ENCODE data around the gene GNPNAT1. TPM values are rescaled to one million over a fixed set of nuclear protein-coding genes. Genes with fewer than 3 reads are reported as not detected.
A peak's percentile ranks its signal among the peaks of the same experiment; 100 is the strongest.

The GNPNAT1 gene
- polyA plus RNA-seq, 2 of the 4 experiments (the other 2 are of a cell fraction), result 48.6 to 74.3 TPM

GRCh38 chr14:52783206-52783605 is 8.2 kb downstream of the GNPNAT1 start:
- FAIRE-seq (peak; percentile 36), ATAC-seq (no peak), DNase-seq (ENCODE audit: low read depth in 1 of 2, low spot score in 1 of 2) (no peak)
- Histone ChIP-seq H3K9me3 (no peaks in the 10 kb centered on the region), H3K4me2 (no peak overlapping the region), H3K27ac (no peak overlapping the region), H3K4me1 (peaks cover 20% of the 10 kb centered on the region; the same call in 2 of the 3 replicates), H3K4me3 (no peak overlapping the region)
- TF ChIP-seq PBX3 (IDR thresholded peaks at IDR 0.05) (no peak), BCL3 (IDR thresholded peaks at IDR 0.05) (no peak), TP53 (CRISPR knock-in tag; IDR thresholded peaks at IDR 0.05) (no peak), E2F6 (IDR thresholded peaks at IDR 0.05; ENCODE audit: borderline replicate concordance, low read depth) (no peak), MYC (IDR thresholded peaks at IDR 0.05; ENCODE audit: borderline replicate concordance, low read length) (no peak), CHD4 (IDR thresholded peaks at IDR 0.05; ENCODE audit: borderline replicate concordance) (no peak)
- ChIA-PET POLR2A (interaction anchor here (0.6 kb wide), 1 partner anchor 8 kb away, joined by 3 read pairs; the partner anchor contains the start of gene GNPNAT1), CTCF (no interaction called here)
- 95% methylated on average over 1 of the region's 1 CpG for WGBS (ENCODE audit: missing lambda C conversion rate)

GRCh38 chr14:52781629-52782028 is 9.8 kb downstream of the GNPNAT1 start:
- no peak for DNase-seq (ENCODE audit: low read depth in 1 of 2, low spot score in 1 of 2)
- Histone ChIP-seq H3K4me2 (no peak overlapping the region), H3K9me3 (no peaks in the 10 kb centered on the region), H3K27ac (no peak overlapping the region), H3K4me3 (no peak overlapping the region), H3K4me1 (peaks cover 20% of the 10 kb centered on the region; the same call in 2 of the 3 replicates)
- CTCF ChIA-PET, result no interaction called here
- peak; percentile 80 for FAIRE-seq
- no peak for TF ChIP-seq MAX (IDR thresholded peaks at IDR 0.05)
- TF ChIP-seq SMC3 (IDR thresholded peaks at IDR 0.05), result no peak
- TF ChIP-seq CBX2 (IDR thresholded peaks at IDR 0.05; ENCODE audit: borderline replicate concordance, low read depth), result no peak
- no peak for TF ChIP-seq USF2 (IDR thresholded peaks at IDR 0.05)
- TF ChIP-seq ZNF302 (CRISPR knock-in tag; IDR thresholded peaks at IDR 0.05), result no peak
- no peak for TF ChIP-seq KDM5A (IDR thresholded peaks at IDR 0.05)
- no peak for TF ChIP-seq EP300 (IDR thresholded peaks at IDR 0.05)
- no peak for TF ChIP-seq POLR2A (IDR thresholded peaks at IDR 0.05; ENCODE audit: low read length)
- TF ChIP-seq FOXS1 (CRISPR knock-in tag; IDR thresholded peaks at IDR 0.05), result no peak
- WGBS (ENCODE audit: missing lambda C conversion rate), result 92% methylated on average over 1 of the region's 1 CpG
- POLR2A ChIA-PET, result no interaction called here
- ATAC-seq, result no peak

- FAIRE-seq (no peak), DNase-seq (ENCODE audit: low read depth in 1 of 2, low spot score in 1 of 2) (no peak), ATAC-seq (no peak)
- H3K4me1 ChIP-seq, result peaks cover 20% of the 10 kb centered on the region; the same call in 2 of the 3 replicates
- ChIA-PET CTCF (no interaction called here), POLR2A (no interaction called here)
- TF ChIP-seq RNF2 (IDR thresholded peaks at IDR 0.05; ENCODE audit: borderline replicate concordance, low read depth), result no peak
- no peak for TF ChIP-seq MYC (IDR thresholded peaks at IDR 0.05; ENCODE audit: borderline replicate concordance, low read length)
- no peak for TF ChIP-seq RFX5 (IDR thresholded peaks at IDR 0.05)
- TF ChIP-seq BCL3 (IDR thresholded peaks at IDR 0.05), result no peak
- TF ChIP-seq POLR2AphosphoS2 (conservative IDR thresholded peaks at IDR 0.05; ENCODE audit: low read length), result no peak
- TF ChIP-seq NR3C1 (IDR thresholded peaks at IDR 0.05), result no peak
- TF ChIP-seq MAX (IDR thresholded peaks at IDR 0.05), result no peak
- TF ChIP-seq SREBF2 (IDR thresholded peaks at IDR 0.05), result no peak
- TF ChIP-seq NPAS2 (CRISPR knock-in tag; IDR thresholded peaks at IDR 0.05; ENCODE audit: borderline replicate concordance), result no peak
- H3K9me3 ChIP-seq, result no peaks in the 10 kb centered on the region
- H3K27ac ChIP-seq, result no peak overlapping the region
- H3K4me3 ChIP-seq, result no peak overlapping the region
- H3K4me2 ChIP-seq, result no peak overlapping the region
- 25% methylated on average over 1 of the region's 1 CpG for WGBS (ENCODE audit: missing lambda C conversion rate)
Measured at GRCh38 chr14:52780893-52781292, 10.5 kb downstream of the GNPNAT1 start.

Data from A549 (cell line).